Measurements from ENCODE around the gene CYB561D2. TPM values are rescaled to one million over a fixed set of nuclear protein-coding genes. Genes with fewer than 3 reads are reported as not detected.
A peak's percentile ranks its signal among the peaks of the same experiment; 100 is the strongest.

The CYB561D2 gene
- total and polyA plus RNA-seq, 10 of the 15 experiments (the other 5 are each of a cell fraction or from before 2014, with no cell fraction given): 7.6 to 39.2 (median 18.8) TPM

DNA sequence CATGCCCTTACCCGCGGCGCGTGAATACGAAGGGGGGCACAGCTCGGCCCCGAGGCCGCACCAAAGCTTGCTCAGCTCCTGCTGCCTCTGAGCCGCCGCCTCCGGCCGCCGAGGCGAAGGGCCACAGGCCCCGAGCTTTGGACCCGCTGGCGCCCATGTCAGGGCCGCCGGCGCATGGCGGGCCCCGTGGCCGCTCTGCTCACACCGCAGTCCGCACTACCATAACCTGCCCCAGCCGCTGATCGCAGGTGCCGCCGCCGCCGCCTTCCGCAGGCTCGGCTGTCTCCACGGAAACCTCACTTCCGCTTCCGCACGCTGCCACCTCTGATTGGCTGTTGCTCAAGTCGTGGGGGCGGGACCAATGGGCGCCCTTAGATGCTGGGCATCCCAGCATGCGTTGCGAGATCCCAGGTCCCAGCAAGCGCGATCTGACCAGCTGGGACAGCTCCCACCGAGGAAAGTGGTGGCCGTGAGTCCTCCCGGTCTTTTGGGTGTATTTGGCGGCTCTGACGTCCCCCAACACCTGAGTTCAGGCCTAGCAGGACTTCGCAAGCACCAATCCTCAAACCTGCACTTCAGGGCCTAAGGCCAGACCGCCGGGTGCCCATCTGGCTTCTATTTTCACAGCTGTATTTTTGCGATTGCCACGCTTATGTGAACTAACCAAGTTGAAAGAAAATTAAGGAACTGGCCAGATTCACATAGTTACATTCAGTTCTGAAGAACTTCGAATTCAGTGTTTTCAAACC lies 22.5 kb upstream of the CYB561D2 start, which contains the start of gene TUSC2:
Gene TUSC2, minus strand, starts transcription at position 281 of the 749 bp plus-strand sequence. Its CDS starts 124 bp downstream, at position 157.
- H4K20me1 ChIP-seq (ENCODE audit: control insufficient read depth, insufficient read depth): no peaks in the 10 kb centered on the region
- peak within 1 kb of the TSS; percentile 76 for H2AFZ ChIP-seq (ENCODE audit: control insufficient read depth, low read depth, low read length)
- FAIRE-seq (peak; percentile 86), DNase-seq (ENCODE audit: low read depth, low spot score) (peak; percentile 81), ATAC-seq (peak; percentile 96)
- intact Hi-C loops (cut with micrococcal nuclease; ENCODE audit: unreplicated experiment): no loop called here
- H3K4me2 ChIP-seq (ENCODE audit: control insufficient read depth, insufficient read depth): peak within 1 kb of the TSS; percentile 93
- in situ Hi-C loops (cut with MboI): no loop called here
- WGBS (ENCODE audit: insufficient coverage, insufficient replicate concordance, low lambda C conversion rate, missing lambda C conversion rate): 2% methylated on average over 53 of the region's 55 CpGs
- SMC1A ChIA-PET (ENCODE audit: uncharacterized antibody, unreplicated experiment): interaction anchor here (1.1 to 1.9 kb wide), 3 partner anchors 9 to 29 kb away, joined by 3 to 20 read pairs (median 4); partner anchors contain the start of genes HYAL3 and NAA80
- peaks cover 3% of the 10 kb centered on the region; the same call in 1 of the 2 replicates for H3K4me1 ChIP-seq (ENCODE audit: control insufficient read depth, insufficient read depth, low read length)
- BruUV-seq (replicated peaks): TSS peak; percentile 90
- no peaks in the 10 kb centered on the region for H3K9me3 ChIP-seq (replicated peaks; ENCODE audit: control insufficient read depth, insufficient read depth, low read length)
- H3K27me3 ChIP-seq (replicated peaks in 1 of 2; ENCODE audit: control insufficient read depth in 2 of 2, insufficient read depth in 2 of 2, low read length in 1 of 2): no peaks in the 10 kb centered on the region
- H3K9ac ChIP-seq (ENCODE audit: control insufficient read depth, insufficient read depth, low read length): peak within 1 kb of the TSS; percentile 98
- POLR2A ChIA-PET: interaction anchor here (0.7 to 3.0 kb wide), 6 partner anchors 10 to 262 kb away, joined by 3 to 58 read pairs (median 6); partner anchors contain the start of genes CYB561D2, HYAL3, NAA80 and NPRL2
- RAD21 ChIA-PET (ENCODE audit: unreplicated experiment): interaction anchor here (1.4 to 3.4 kb wide), 3 partner anchors 9 to 29 kb away, joined by 3 to 21 read pairs (median 8); partner anchors contain the start of genes HYAL3 and NAA80
- peaks cover 16 to 26% of the 10 kb centered on the region in 2 experiments for H3K36me3 ChIP-seq (ENCODE audit: control insufficient read depth in 2 of 2, insufficient read depth in 2 of 2, low read length in 1 of 2)
- peak within 1 kb of the TSS; percentile 69 for H3K27ac ChIP-seq (ENCODE audit: control insufficient read depth, insufficient read depth)
- CTCF ChIA-PET: interaction anchor here (1.0 to 2.0 kb wide), 8 partner anchors 9 to 214 kb away, joined by 3 to 12 read pairs (median 4); partner anchors contain the start of genes HYAL3 and NAA80
- peaks cover 17% of the 10 kb centered on the region for H3K79me2 ChIP-seq (ENCODE audit: control insufficient read depth, insufficient read depth, low read length)
- H3K4me3 ChIP-seq: peak within 1 kb of the TSS; percentile 90
- TF ChIP-seq TBL1XR1 (IDR thresholded peaks at IDR 0.05; ENCODE audit: low read depth, low read length) (no peak), ZBTB33 (IDR thresholded peaks at IDR 0.05) (no peak), E2F8 (IDR thresholded peaks at IDR 0.05; ENCODE audit: low read depth, partially characterized antibody) (no peak), PKNOX1 (IDR thresholded peaks at IDR 0.05) (peak; percentile 76), SPI1 (IDR thresholded peaks at IDR 0.05; ENCODE audit: borderline replicate concordance, insufficient read depth, low read depth, low read length) (peak; percentile 74), HSF1 (IDR thresholded peaks at IDR 0.05; ENCODE audit: low read depth, low read length) (no peak)
- TF ChIP-seq, protein P1, sequence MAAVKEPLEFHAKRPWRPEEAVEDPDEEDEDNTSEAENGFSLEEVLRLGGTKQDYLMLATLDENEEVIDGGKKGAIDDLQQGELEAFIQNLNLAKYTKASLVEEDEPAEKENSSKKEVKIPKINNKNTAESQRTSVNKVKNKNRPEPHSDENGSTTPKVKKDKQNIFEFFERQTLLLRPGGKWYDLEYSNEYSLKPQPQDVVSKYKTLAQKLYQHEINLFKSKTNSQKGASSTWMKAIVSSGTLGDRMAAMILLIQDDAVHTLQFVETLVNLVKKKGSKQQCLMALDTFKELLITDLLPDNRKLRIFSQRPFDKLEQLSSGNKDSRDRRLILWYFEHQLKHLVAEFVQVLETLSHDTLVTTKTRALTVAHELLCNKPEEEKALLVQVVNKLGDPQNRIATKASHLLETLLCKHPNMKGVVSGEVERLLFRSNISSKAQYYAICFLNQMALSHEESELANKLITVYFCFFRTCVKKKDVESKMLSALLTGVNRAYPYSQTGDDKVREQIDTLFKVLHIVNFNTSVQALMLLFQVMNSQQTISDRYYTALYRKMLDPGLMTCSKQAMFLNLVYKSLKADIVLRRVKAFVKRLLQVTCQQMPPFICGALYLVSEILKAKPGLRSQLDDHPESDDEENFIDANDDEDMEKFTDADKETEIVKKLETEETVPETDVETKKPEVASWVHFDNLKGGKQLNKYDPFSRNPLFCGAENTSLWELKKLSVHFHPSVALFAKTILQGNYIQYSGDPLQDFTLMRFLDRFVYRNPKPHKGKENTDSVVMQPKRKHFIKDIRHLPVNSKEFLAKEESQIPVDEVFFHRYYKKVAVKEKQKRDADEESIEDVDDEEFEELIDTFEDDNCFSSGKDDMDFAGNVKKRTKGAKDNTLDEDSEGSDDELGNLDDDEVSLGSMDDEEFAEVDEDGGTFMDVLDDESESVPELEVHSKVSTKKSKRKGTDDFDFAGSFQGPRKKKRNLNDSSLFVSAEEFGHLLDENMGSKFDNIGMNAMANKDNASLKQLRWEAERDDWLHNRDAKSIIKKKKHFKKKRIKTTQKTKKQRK (IDR thresholded peaks at IDR 0.05; ENCODE audit: low read depth, low read length): no peak

Measured in GM12878 (cell line).